CD8-positive, alpha-beta memory T cell (primary cell): ENCODE data around the gene ZNF710. TPM values are rescaled to one million over a fixed set of nuclear protein-coding genes. Genes with fewer than 3 reads are reported as not detected.

Experiments used
- CTCF ChIA-PET: fragments of 350-600 bp; sonication (Branson Sonifier 250); formaldehyde crosslinking; loops from one replicate; lab custom pipeline; 2021; ENCODE audit warnings: antibody characterized with exemption; lab: Charles Lee
- POLR2A ChIA-PET: fragments of 350-600 bp; sonication (Branson Sonifier 250); formaldehyde crosslinking; loops from one replicate; lab custom pipeline; 2021; ENCODE audit warnings: antibody characterized with exemption; lab: Charles Lee
- DNase-seq, 5 donors: peaks; one replicate each; pipeline versions ENCODE4 v3.0.0 to v3.0.0-alpha.2; 2020 to 2022; ENCODE audit warnings: mixed read lengths in 1 of 5
- H3K27ac ChIP-seq: one replicate; pipeline ENCODE4 v1.7.0; 2013; ENCODE audit warnings: low read depth, mild to moderate bottlenecking, low read length, moderate library complexity
- H3K27me3 ChIP-seq: 2 replicates; pipeline ENCODE4 v1.7.0; 2013; ENCODE audit warnings: low read length, mild to moderate bottlenecking; ENCODE audit not compliant: insufficient read depth, poor library complexity, severe bottlenecking
- H3K36me3 ChIP-seq: 2 replicates; pipeline ENCODE4 v1.7.0; 2013; ENCODE audit warnings: mild to moderate bottlenecking, low read length, moderate library complexity; ENCODE audit not compliant: insufficient read depth
- H3K4me1 ChIP-seq: 2 replicates; pipeline ENCODE4 v1.7.0; 2013; ENCODE audit warnings: mild to moderate bottlenecking, low read length, moderate library complexity; ENCODE audit not compliant: insufficient read depth
- H3K4me3 ChIP-seq: 2 replicates; pipeline ENCODE4 v1.7.0; 2013; ENCODE audit warnings: mild to moderate bottlenecking, low read length
- H3K9me3 ChIP-seq: 2 replicates; pipeline ENCODE4 v1.7.0; 2013; ENCODE audit warnings: mild to moderate bottlenecking, low read length
- H3K27ac Mint-ChIP-seq, 8 donors: one replicate each; pipeline ENCODE4 v1.8.0; 2020 to 2021; ENCODE audit warnings: mixed read lengths in 8 of 8, mild to moderate bottlenecking in 6 of 8, inconsistent platforms in 3 of 8, moderate library complexity in 3 of 8
- H3K27me3 Mint-ChIP-seq, 2 donors: one replicate each; pipeline ENCODE4 v1.8.0; 2020 to 2021; ENCODE audit warnings: mixed read lengths in 2 of 2, mild to moderate bottlenecking in 1 of 2, moderate library complexity in 1 of 2
- H3K36me3 Mint-ChIP-seq, 3 donors: one replicate each; pipeline ENCODE4 v1.8.0; 2020 to 2021; ENCODE audit warnings: mixed read lengths in 3 of 3, inconsistent platforms in 1 of 3, mild to moderate bottlenecking in 1 of 3
- H3K4me1 Mint-ChIP-seq, 3 donors: one replicate each; pipeline ENCODE4 v1.8.0; 2020 to 2021; ENCODE audit warnings: mixed read lengths in 3 of 3, inconsistent platforms in 1 of 3, mild to moderate bottlenecking in 1 of 3
- H3K4me3 Mint-ChIP-seq, 7 donors: one replicate each; pipeline ENCODE4 v1.8.0; 2020 to 2021; ENCODE audit warnings: mixed read lengths in 7 of 7, mild to moderate bottlenecking in 6 of 7, moderate library complexity in 4 of 7, inconsistent platforms in 2 of 7
- H3K9me3 Mint-ChIP-seq, 5 donors: one replicate each; pipeline ENCODE4 v1.8.0; 2020 to 2022; ENCODE audit warnings: mixed read lengths in 5 of 5, mild to moderate bottlenecking in 3 of 5, moderate library complexity in 2 of 5, inconsistent platforms in 1 of 5
- polyA plus RNA-seq: library from polyadenylated mRNA; unstranded; fragments of 300-500 nt; fragmentation: Illumina TruSeq; gene quantifications from one replicate; pipeline ENCODE4 v1.2.3, GENCODE V29; 2021
- total RNA-seq, 2 experiments: library from RNA; stranded (reverse); gene quantifications; one replicate each; pipeline ENCODE4 v1.2.3, GENCODE V29; 2021

Gene ZNF710
- total and polyA plus RNA-seq, 3 experiments from 2014 or later = 2.6 to 13.2 (median 13.2) TPM

DNA sequence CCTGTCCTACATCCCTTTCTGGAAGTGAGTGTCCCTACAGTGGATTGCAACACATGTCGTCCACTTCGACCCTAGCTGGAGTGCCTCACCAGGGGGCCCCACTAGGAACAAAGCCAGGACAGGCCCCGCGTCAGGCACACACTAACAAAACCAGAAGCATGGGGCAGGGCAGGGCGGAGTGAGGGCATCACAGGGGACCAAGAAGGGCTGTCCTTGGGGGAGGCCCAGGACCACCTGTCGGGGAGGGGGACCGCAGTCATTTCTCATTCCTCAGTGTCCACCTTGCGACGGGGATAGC lies 79.3 kb downstream of the ZNF710 start:
- Histone ChIP-seq H3K4me1 (no peaks in the 10 kb centered on the region), H3K4me3 (no peak overlapping the region), H3K27ac (no peak overlapping the region), H3K27me3 (no peaks in the 10 kb centered on the region), H3K36me3 (peaks cover 17% of the 10 kb centered on the region), H3K9me3 (no peaks in the 10 kb centered on the region)
- Mint-ChIP-seq H3K36me3 (peaks cover 0 to 71% (median 4%) of the 10 kb centered on the region in 3 donors), H3K27me3 (no peaks in the 10 kb centered on the region), H3K9me3 (no peaks in the 10 kb centered on the region), H3K27ac (peak overlapping the region in 2 of 8 donors; percentile 33 to 57), H3K4me3 (no peak overlapping the region), H3K4me1 (no peaks in the 10 kb centered on the region)
- DNase-seq = no peak
- ChIA-PET POLR2A (interaction anchor here (0.6 kb wide), 1 partner anchor 12 kb away, joined by 6 read pairs; no protein-coding TSS in a partner anchor), CTCF (interaction anchor here (1.3 to 1.6 kb wide), 2 partner anchors 9 to 205 kb away, joined by 3 to 7 read pairs; no protein-coding TSS in a partner anchor)

DNA sequence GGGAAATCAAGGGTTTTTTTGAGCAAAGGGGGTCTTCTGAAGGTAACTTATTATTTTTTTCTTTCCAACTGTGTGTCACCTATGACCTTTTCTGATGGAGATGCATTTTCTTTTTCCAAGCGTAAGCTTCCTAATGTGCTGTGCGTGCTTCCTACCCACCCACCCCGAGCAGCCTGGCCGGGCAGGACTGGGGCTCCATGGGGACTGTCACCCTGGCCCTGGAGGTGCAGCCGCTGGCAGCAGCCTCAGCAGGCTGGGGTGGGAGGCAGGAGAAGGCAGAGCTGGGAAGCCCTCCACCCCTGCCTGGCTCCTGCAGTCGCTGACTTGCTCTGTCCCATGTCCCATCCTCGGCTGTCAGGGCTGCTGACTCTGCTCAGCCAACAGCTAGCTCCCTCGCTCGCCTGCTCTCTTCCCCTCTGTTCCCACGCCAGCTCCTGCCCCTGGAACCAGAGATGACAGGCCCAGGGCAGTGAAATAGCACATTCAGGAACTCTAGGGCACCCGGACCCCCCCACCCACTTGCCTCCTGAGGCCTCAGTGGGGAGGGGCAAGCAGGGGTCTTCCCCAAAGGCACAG lies 79.8 kb downstream of the ZNF710 start:
- Histone ChIP-seq H3K27ac (no peak overlapping the region), H3K9me3 (no peaks in the 10 kb centered on the region), H3K4me1 (no peaks in the 10 kb centered on the region), H3K27me3 (no peaks in the 10 kb centered on the region), H3K36me3 (peaks cover 21% of the 10 kb centered on the region), H3K4me3 (no peak overlapping the region)
- ChIA-PET POLR2A (no interaction called here), CTCF (interaction anchor here (1.6 kb wide), 1 partner anchor 206 kb away, joined by 3 read pairs; no protein-coding TSS in a partner anchor)
- Mint-ChIP-seq H3K4me1 (no peaks in the 10 kb centered on the region), H3K27me3 (no peaks in the 10 kb centered on the region), H3K36me3 (peaks cover 0 to 71% (median 4%) of the 10 kb centered on the region in 3 donors), H3K27ac (peak overlapping the region in 3 of 8 donors; percentile 33 to 57 (median 35)), H3K9me3 (no peaks in the 10 kb centered on the region), H3K4me3 (no peak overlapping the region)
- no peak for DNase-seq

- Histone ChIP-seq H3K9me3 (no peaks in the 10 kb centered on the region), H3K4me3 (no peak overlapping the region), H3K27me3 (no peaks in the 10 kb centered on the region), H3K27ac (no peak overlapping the region), H3K36me3 (peaks cover 28% of the 10 kb centered on the region), H3K4me1 (no peaks in the 10 kb centered on the region)
- Mint-ChIP-seq H3K27ac (peak overlapping the region in 1 of 8 donors; percentile 47), H3K4me1 (peaks cover 6 to 7% (median 6%) of the 10 kb centered on the region in 3 donors), H3K36me3 (peaks cover 7 to 75% (median 8%) of the 10 kb centered on the region in 3 donors), H3K27me3 (no peaks in the 10 kb centered on the region), H3K4me3 (no peak overlapping the region), H3K9me3 (no peaks in the 10 kb centered on the region)
- ChIA-PET CTCF (no interaction called here), POLR2A (interaction anchor here (0.6 to 1.1 kb wide), 3 partner anchors 11 to 162 kb away, joined by 3 to 7 read pairs (median 3); no protein-coding TSS in a partner anchor)
- DNase-seq = no peak
These were observed 81.1 kb downstream of the ZNF710 start for GRCh38 chr15:90082140-90082715.

DNA sequence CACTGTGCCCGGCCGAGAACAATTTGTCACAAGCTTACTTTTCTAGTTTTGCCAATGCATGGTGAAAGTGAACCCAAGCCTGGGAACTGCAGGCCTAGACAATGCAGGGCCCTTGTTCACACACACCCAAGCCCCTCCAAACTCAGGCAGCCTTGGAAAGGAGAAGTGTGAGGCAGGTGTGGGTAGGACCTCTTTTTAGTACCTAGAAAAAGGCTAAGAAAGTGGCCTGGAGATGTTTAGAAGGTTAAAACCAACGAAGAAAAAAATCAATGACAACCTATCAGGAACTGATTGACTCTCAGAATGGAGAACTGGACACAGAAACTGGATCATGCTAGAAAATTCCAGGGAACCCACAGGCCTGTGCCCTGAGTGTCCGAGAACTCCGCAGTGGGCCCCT lies 82.3 kb downstream of the ZNF710 start:
- Mint-ChIP-seq H3K4me3 (no peak overlapping the region), H3K4me1 (peaks cover 6 to 10% (median 6%) of the 10 kb centered on the region in 3 donors), H3K36me3 (peaks cover 7 to 80% (median 8%) of the 10 kb centered on the region in 3 donors), H3K27me3 (no peaks in the 10 kb centered on the region), H3K9me3 (no peaks in the 10 kb centered on the region), H3K27ac (peak overlapping the region in 2 of 8 donors; percentile 19 to 71)
- CTCF ChIA-PET = interaction anchor here (1.3 kb wide), 1 partner anchor 209 kb away, joined by 5 read pairs; no protein-coding TSS in a partner anchor
- Histone ChIP-seq H3K27me3 (no peaks in the 10 kb centered on the region), H3K4me3 (no peak overlapping the region), H3K27ac (no peak overlapping the region), H3K9me3 (no peaks in the 10 kb centered on the region), H3K4me1 (no peaks in the 10 kb centered on the region), H3K36me3 (peaks cover 38% of the 10 kb centered on the region)
- no peak for DNase-seq
- POLR2A ChIA-PET = interaction anchor here (1.1 kb wide), 1 partner anchor 16 kb away, joined by 3 read pairs; no protein-coding TSS in a partner anchor

GRCh38 chr15:90083954-90084607 lies 83.0 kb downstream of the ZNF710 start:
- H3K4me3 Mint-ChIP-seq = no peak overlapping the region
- H3K36me3 Mint-ChIP-seq = peaks cover 7 to 81% (median 8%) of the 10 kb centered on the region in 3 donors
- peak overlapping the region in 4 of 8 donors; percentile 10 to 47 (median 28) for H3K27ac Mint-ChIP-seq
- DNase-seq = no peak
- Histone ChIP-seq H3K9me3 (no peaks in the 10 kb centered on the region), H3K4me1 (no peaks in the 10 kb centered on the region), H3K4me3 (no peak overlapping the region), H3K27me3 (no peaks in the 10 kb centered on the region), H3K27ac (no peak overlapping the region), H3K36me3 (peaks cover 41% of the 10 kb centered on the region)
- H3K4me1 Mint-ChIP-seq = peaks cover 6 to 10% (median 6%) of the 10 kb centered on the region in 3 donors
- ChIA-PET CTCF (interaction anchor here (1.0 to 1.3 kb wide), 3 partner anchors 15 to 210 kb away, joined by 3 to 5 read pairs (median 3); no protein-coding TSS in a partner anchor), POLR2A (no interaction called here)
- H3K9me3 Mint-ChIP-seq = no peaks in the 10 kb centered on the region
- H3K27me3 Mint-ChIP-seq = no peaks in the 10 kb centered on the region

DNA sequence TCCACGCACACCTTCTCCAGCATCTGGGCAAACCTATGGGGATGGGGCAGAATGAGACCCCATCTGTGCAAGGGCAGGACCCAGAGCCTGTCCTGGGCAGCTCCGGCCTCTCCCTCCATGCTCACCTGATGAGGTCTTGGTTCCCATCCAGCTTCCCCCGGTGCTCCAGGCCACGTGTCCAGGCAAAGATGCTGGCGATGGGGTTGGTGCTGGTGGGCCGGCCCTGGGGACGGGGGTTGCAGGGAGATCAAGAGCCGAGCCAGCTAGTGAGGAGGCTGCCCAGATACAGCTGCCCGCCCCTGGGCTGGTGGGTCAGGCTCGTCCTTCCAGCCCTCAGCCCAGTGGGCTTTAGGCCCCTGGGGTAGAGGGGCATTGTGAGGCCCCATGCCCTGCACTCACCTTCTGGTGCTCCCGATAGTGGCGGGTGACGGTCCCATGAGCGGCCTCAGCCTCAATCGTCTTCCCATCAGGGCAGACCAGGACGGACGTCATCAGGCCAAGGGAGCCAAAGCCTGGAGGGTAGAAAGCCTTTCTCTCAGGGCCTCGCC lies 83.8 kb downstream of the ZNF710 start:
- Histone ChIP-seq H3K36me3 (peaks cover 45% of the 10 kb centered on the region), H3K27me3 (no peaks in the 10 kb centered on the region), H3K4me3 (no peak overlapping the region), H3K4me1 (no peaks in the 10 kb centered on the region), H3K9me3 (no peaks in the 10 kb centered on the region), H3K27ac (no peak overlapping the region)
- no peak for DNase-seq
- Mint-ChIP-seq H3K36me3 (peaks cover 7 to 87% (median 8%) of the 10 kb centered on the region in 3 donors), H3K9me3 (no peaks in the 10 kb centered on the region), H3K4me3 (no peak overlapping the region), H3K27me3 (no peaks in the 10 kb centered on the region), H3K4me1 (peaks cover 6 to 16% (median 6%) of the 10 kb centered on the region in 3 donors), H3K27ac (peak overlapping the region in 1 of 8 donors; percentile 6)
- CTCF ChIA-PET = interaction anchor here (1.0 to 2.9 kb wide), 7 partner anchors 9 to 210 kb away, joined by 3 to 11 read pairs (median 3); no protein-coding TSS in a partner anchor
- POLR2A ChIA-PET = no interaction called here

DNA sequence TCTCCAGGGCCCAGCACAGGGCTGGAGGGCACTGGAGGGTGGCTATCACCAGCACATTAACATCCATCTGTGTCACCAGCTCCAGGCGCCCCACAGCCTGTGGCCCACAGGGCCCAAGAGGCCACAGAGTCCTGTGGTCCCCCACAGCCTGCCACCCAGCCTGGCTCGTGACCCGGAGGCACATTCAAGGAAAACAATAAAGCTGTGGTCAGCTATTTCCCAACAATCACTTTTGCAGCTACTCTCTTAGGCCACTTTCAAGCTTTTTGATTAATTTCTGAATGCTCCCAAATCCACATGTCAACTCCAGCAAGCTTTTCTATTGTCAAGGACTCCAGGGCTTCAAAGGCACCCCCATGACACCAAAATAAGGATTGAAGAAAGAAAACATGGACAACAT lies 84.4 kb downstream of the ZNF710 start:
- H3K36me3 Mint-ChIP-seq = peaks cover 7 to 86% (median 8%) of the 10 kb centered on the region in 3 donors
- DNase-seq = no peak
- no peak overlapping the region for H3K27ac ChIP-seq
- H3K4me1 Mint-ChIP-seq = peaks cover 6 to 18% (median 7%) of the 10 kb centered on the region in 3 donors
- peaks cover 48% of the 10 kb centered on the region for H3K36me3 ChIP-seq
- no peak overlapping the region for H3K4me3 ChIP-seq
- no peaks in the 10 kb centered on the region for H3K27me3 Mint-ChIP-seq
- no peaks in the 10 kb centered on the region for H3K4me1 ChIP-seq
- peak overlapping the region in 2 of 8 donors; percentile 12 to 47 for H3K27ac Mint-ChIP-seq
- ChIA-PET POLR2A (no interaction called here), CTCF (interaction anchor here (1.0 to 2.9 kb wide), 6 partner anchors 9 to 211 kb away, joined by 3 to 11 read pairs (median 4); partner anchors contain the start of gene AP3S2)
- H3K9me3 Mint-ChIP-seq = no peaks in the 10 kb centered on the region
- H3K27me3 ChIP-seq = no peaks in the 10 kb centered on the region
- no peaks in the 10 kb centered on the region for H3K9me3 ChIP-seq
- H3K4me3 Mint-ChIP-seq = no peak overlapping the region
